ENCODE measurements around the gene IPO9.

- no peak for TF ChIP-seq CTCF (conservative IDR thresholded peaks at IDR 0.05; ENCODE audit: low read depth, low read length)
- no peak for TF ChIP-seq MXI1 (IDR thresholded peaks at IDR 0.05; ENCODE audit: borderline replicate concordance, low read depth, low read length)
- no peak for TF ChIP-seq RAD21 (IDR thresholded peaks at IDR 0.05; ENCODE audit: low read length)
- no peak for TF ChIP-seq CHD1 (IDR thresholded peaks at IDR 0.05; ENCODE audit: low read depth, low read length)
- no peak for TF ChIP-seq MAZ (IDR thresholded peaks at IDR 0.05; ENCODE audit: borderline replicate concordance, low read depth, low read length)
- TF ChIP-seq, protein P1, sequence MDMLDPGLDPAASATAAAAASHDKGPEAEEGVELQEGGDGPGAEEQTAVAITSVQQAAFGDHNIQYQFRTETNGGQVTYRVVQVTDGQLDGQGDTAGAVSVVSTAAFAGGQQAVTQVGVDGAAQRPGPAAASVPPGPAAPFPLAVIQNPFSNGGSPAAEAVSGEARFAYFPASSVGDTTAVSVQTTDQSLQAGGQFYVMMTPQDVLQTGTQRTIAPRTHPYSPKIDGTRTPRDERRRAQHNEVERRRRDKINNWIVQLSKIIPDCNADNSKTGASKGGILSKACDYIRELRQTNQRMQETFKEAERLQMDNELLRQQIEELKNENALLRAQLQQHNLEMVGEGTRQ (IDR thresholded peaks at IDR 0.05; ENCODE audit: low read depth, low read length) = no peak
- TF ChIP-seq POLR2A (IDR thresholded peaks at IDR 0.05; ENCODE audit: low read depth, low read length) = no peak
- TF ChIP-seq CEBPB (IDR thresholded peaks at IDR 0.05; ENCODE audit: low read depth, low read length) = no peak
- no peak for TF ChIP-seq SMC3 (IDR thresholded peaks at IDR 0.05; ENCODE audit: low read depth, low read length)
- TF ChIP-seq NFE2L2 (IDR thresholded peaks at IDR 0.05; ENCODE audit: low read depth, low read length) = no peak
- no peak for TF ChIP-seq MAFK (IDR thresholded peaks at IDR 0.05; ENCODE audit: low read depth, low read length)
- no peak for TF ChIP-seq RCOR1 (IDR thresholded peaks at IDR 0.05; ENCODE audit: insufficient replicate concordance, low read length)
- no peak for TF ChIP-seq FOS (IDR thresholded peaks at IDR 0.05; ENCODE audit: low read depth, low read length)
- no peak for TF ChIP-seq RFX5 (IDR thresholded peaks at IDR 0.05; ENCODE audit: low read depth, low read length)
These were observed 20.6 kb downstream of the IPO9 start for GRCh38 chr1:201849372-201850052.
